Osteoblast (primary cell): ENCODE measurements around the gene ADAT2. TPM values are rescaled to one million over a fixed set of nuclear protein-coding genes. Genes with fewer than 3 reads are reported as not detected.

Experiments used
- DNase-seq: peaks from one replicate; pipeline ENCODE4 v3.0.0; 2011; ENCODE audit warnings: low spot score, mixed read lengths; ENCODE audit not compliant: insufficient read length; ENCODE audit errors: missing footprints
- H2AFZ ChIP-seq: 2 replicates; pipeline ENCODE4 v1.6.0; 2011; ENCODE audit warnings: mild to moderate bottlenecking, low read length
- H3K27ac ChIP-seq: 2 replicates; pipeline ENCODE4 v1.5.1; 2011; ENCODE audit warnings: mild to moderate bottlenecking, low read depth, low read length, moderate library complexity
- H3K27me3 ChIP-seq: 2 replicates; pipeline ENCODE4 v1.6.0; 2012; ENCODE audit warnings: mild to moderate bottlenecking, control low read depth, inconsistent platforms, low read length, moderate library complexity; ENCODE audit not compliant: insufficient read depth
- H3K36me3 ChIP-seq: 2 replicates; pipeline ENCODE4 v1.5.1; 2011; ENCODE audit warnings: mild to moderate bottlenecking, low read length, control low read depth, moderate library complexity; ENCODE audit not compliant: insufficient read depth
- H3K4me1 ChIP-seq: 2 replicates; pipeline ENCODE4 v1.5.1; 2011; ENCODE audit warnings: mild to moderate bottlenecking, low read length, control low read depth, moderate library complexity; ENCODE audit not compliant: insufficient read depth
- H3K4me2 ChIP-seq: 2 replicates; pipeline ENCODE4 v1.6.0; 2011; ENCODE audit warnings: mild to moderate bottlenecking, low read length; ENCODE audit not compliant: insufficient read depth
- H3K4me3 ChIP-seq: fragments of 200-600 bp; sonication (generic); 3 replicates; pipeline ENCODE4 v1.5.1; 2012; ENCODE audit warnings: mild to moderate bottlenecking, low read length, inconsistent platforms; ENCODE audit not compliant: insufficient read depth
- H3K79me2 ChIP-seq: 2 replicates; pipeline ENCODE4 v1.6.0; 2012; ENCODE audit warnings: mild to moderate bottlenecking, low read length, control low read depth, inconsistent platforms; ENCODE audit not compliant: insufficient read depth
- H3K9me3 ChIP-seq: 2 replicates; pipeline ENCODE4 v1.5.1; 2011; ENCODE audit warnings: low read depth, low read length, control low read depth
- H4K20me1 ChIP-seq: 2 replicates; pipeline ENCODE4 v1.6.0; 2012; ENCODE audit warnings: mild to moderate bottlenecking, low read length, control low read depth; ENCODE audit not compliant: insufficient read depth
- total RNA-seq: library from RNA; depleted of rRNA; stranded (reverse); fragments of >200 nt; gene quantifications from 2 replicates; pipeline ENCODE4 v1.2.3, GENCODE V29; 2012
- TF ChIP-seq, protein P1 (sequence below): IDR thresholded peaks from 2 replicates; pipeline ENCODE4 v1.5.1; 2011; ENCODE audit warnings: mild to moderate bottlenecking, low read depth, low read length, moderate library complexity; ENCODE audit errors: extremely low read depth

ADAT2 gene
- total RNA-seq, 1 donor: 2.2 TPM

DNA sequence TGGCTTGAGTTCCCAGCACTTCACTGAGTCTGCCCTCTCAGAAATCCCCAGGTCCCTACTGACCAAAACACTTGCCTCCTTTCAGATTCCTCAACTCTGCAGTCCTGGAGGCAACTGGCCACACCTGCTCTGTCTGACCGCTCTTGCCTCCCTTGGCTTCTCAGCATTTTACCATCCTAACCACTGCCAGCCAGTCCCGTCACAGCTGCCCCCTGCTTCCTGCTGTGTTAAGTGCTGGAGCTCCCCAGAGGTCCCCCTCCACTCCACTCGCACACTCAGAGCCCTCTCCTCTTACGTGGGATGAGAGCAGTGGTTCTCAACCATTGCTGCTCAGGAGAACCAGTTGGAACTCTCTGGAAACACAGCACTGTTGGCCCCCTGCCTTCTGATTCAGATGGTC is 20.5 kb downstream of the ADAT2 start:
- no peaks in the 10 kb centered on the region for H3K79me2 ChIP-seq
- no peak overlapping the region for H3K27ac ChIP-seq
- DNase-seq: no peak
- no peak overlapping the region for H3K4me2 ChIP-seq
- H3K36me3 ChIP-seq: no peaks in the 10 kb centered on the region
- no peak overlapping the region for H2AFZ ChIP-seq
- no peaks in the 10 kb centered on the region for H3K9me3 ChIP-seq
- peaks cover 4% of the 10 kb centered on the region for H3K4me1 ChIP-seq
- no peaks in the 10 kb centered on the region for H4K20me1 ChIP-seq
- H3K27me3 ChIP-seq: no peaks in the 10 kb centered on the region
- TF ChIP-seq, protein P1, sequence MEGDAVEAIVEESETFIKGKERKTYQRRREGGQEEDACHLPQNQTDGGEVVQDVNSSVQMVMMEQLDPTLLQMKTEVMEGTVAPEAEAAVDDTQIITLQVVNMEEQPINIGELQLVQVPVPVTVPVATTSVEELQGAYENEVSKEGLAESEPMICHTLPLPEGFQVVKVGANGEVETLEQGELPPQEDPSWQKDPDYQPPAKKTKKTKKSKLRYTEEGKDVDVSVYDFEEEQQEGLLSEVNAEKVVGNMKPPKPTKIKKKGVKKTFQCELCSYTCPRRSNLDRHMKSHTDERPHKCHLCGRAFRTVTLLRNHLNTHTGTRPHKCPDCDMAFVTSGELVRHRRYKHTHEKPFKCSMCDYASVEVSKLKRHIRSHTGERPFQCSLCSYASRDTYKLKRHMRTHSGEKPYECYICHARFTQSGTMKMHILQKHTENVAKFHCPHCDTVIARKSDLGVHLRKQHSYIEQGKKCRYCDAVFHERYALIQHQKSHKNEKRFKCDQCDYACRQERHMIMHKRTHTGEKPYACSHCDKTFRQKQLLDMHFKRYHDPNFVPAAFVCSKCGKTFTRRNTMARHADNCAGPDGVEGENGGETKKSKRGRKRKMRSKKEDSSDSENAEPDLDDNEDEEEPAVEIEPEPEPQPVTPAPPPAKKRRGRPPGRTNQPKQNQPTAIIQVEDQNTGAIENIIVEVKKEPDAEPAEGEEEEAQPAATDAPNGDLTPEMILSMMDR: no peak
- no peak overlapping the region for H3K4me3 ChIP-seq

- TF ChIP-seq, protein P1: peak; percentile 100
- no peak overlapping the region for H3K27ac ChIP-seq
These were observed 23.2 kb downstream of the ADAT2 start for GRCh38 chr6:143427109-143427817.

GRCh38 chr6:143426026-143426425 is 24.5 kb downstream of the ADAT2 start:
- H2AFZ ChIP-seq: no peak overlapping the region
- H3K4me2 ChIP-seq: no peak overlapping the region
- peaks cover 4% of the 10 kb centered on the region for H3K4me1 ChIP-seq
- no peaks in the 10 kb centered on the region for H3K27me3 ChIP-seq
- H4K20me1 ChIP-seq: no peaks in the 10 kb centered on the region
- TF ChIP-seq, protein P1: no peak
- DNase-seq: no peak
- H3K79me2 ChIP-seq: no peaks in the 10 kb centered on the region
- no peak overlapping the region for H3K4me3 ChIP-seq
- no peaks in the 10 kb centered on the region for H3K36me3 ChIP-seq
- no peaks in the 10 kb centered on the region for H3K9me3 ChIP-seq
- no peak overlapping the region for H3K27ac ChIP-seq

More at GRCh38 chr6:143427109-143427817, 23.2 kb downstream of the ADAT2 start:
- peaks cover 4% of the 10 kb centered on the region for H3K4me1 ChIP-seq
- no peaks in the 10 kb centered on the region for H3K36me3 ChIP-seq
- no peaks in the 10 kb centered on the region for H3K79me2 ChIP-seq
- peak; percentile 89 for DNase-seq
- no peak overlapping the region for H3K4me2 ChIP-seq
- no peaks in the 10 kb centered on the region for H3K27me3 ChIP-seq
- H2AFZ ChIP-seq: no peak overlapping the region
- no peak overlapping the region for H3K4me3 ChIP-seq
- H3K9me3 ChIP-seq: no peaks in the 10 kb centered on the region
- H4K20me1 ChIP-seq: no peaks in the 10 kb centered on the region

DNA sequence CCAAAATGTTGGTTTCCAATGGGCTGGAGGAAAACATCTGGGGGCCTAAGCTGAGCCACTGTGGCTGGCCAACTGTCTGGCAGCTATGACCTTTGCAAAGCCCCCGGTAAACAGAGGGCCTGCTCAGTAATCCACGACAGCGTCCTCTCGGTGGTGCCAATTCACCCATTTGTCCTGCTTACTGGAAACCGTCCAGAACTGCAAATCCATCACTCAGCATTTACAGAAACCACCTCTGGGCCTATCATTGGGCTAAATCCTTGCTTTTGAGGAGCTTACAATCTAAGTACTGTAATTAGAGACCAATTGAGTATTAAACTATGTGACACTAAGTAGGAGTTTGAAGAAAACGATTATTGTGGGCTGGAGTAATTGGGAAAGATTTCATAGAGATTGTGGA is 31.0 kb downstream of the ADAT2 start:
- Histone ChIP-seq H3K27ac (no peak overlapping the region), H2AFZ (no peak overlapping the region), H3K4me2 (no peak overlapping the region), H3K4me3 (no peak overlapping the region), H3K79me2 (no peaks in the 10 kb centered on the region), H3K9me3 (no peaks in the 10 kb centered on the region), H3K4me1 (no peaks in the 10 kb centered on the region), H3K27me3 (no peaks in the 10 kb centered on the region), H4K20me1 (no peaks in the 10 kb centered on the region), H3K36me3 (no peaks in the 10 kb centered on the region)
- TF ChIP-seq, protein P1: no peak
- no peak for DNase-seq
